DOHH2 (cell line): ENCODE results near the gene DNAJC5G.

ENCODE experiments used
- H3F3A ChIP-seq: fragments of 200-600 bp; sonication (generic), shearing (Covaris generic); 2 replicates; pipeline ENCODE4 v1.6.0; 2016; ENCODE audit warnings: antibody characterized with exemption, mild to moderate bottlenecking; ENCODE audit not compliant: control insufficient read depth, insufficient read depth
- H3K27ac ChIP-seq: fragments of 200-600 bp; sonication (generic); 2 replicates; pipeline ENCODE4 v1.5.1; 2014; ENCODE audit warnings: low read depth, mild to moderate bottlenecking, low read length, moderate library complexity
- H3K27me3 ChIP-seq: fragments of 200-600 bp; sonication (generic); 2 replicates; pipeline ENCODE4 v1.6.1; 2014; ENCODE audit warnings: mild to moderate bottlenecking, low read length, mixed read lengths; ENCODE audit not compliant: control insufficient read depth
- H3K36me3 ChIP-seq: fragments of 200-600 bp; sonication (generic); 2 replicates; pipeline ENCODE4 v1.6.1; 2014; ENCODE audit warnings: mild to moderate bottlenecking, low read length, moderate library complexity, mixed read lengths; ENCODE audit not compliant: control insufficient read depth
- H3K4me1 ChIP-seq: fragments of 200-600 bp; sonication (generic); 2 replicates; pipeline ENCODE4 v1.6.1; 2014; ENCODE audit warnings: mild to moderate bottlenecking, low read length, mixed read lengths; ENCODE audit not compliant: control insufficient read depth
- H3K4me2 ChIP-seq: fragments of 200-600 bp; sonication (generic); 2 replicates; pipeline ENCODE4 v1.6.0; 2014; ENCODE audit warnings: mild to moderate bottlenecking, low read length, moderate library complexity
- H3K4me3 ChIP-seq: fragments of 200-600 bp; sonication (generic); 2 replicates; pipeline ENCODE4 v1.5.1; 2014; ENCODE audit warnings: mild to moderate bottlenecking, low read length, mixed read lengths
- H3K79me2 ChIP-seq: fragments of 200-600 bp; sonication (generic); 2 replicates; pipeline ENCODE4 v1.6.1; 2014; ENCODE audit warnings: mild to moderate bottlenecking, low read length, mixed read lengths; ENCODE audit not compliant: control insufficient read depth
- H3K9me2 ChIP-seq: fragments of 200-600 bp; sonication (generic); replicated peaks from 2 replicates; pipeline ENCODE4 v1.6.1; 2014; ENCODE audit warnings: mild to moderate bottlenecking, low read length, mixed read lengths; ENCODE audit not compliant: control insufficient read depth
- H3K9me3 ChIP-seq: fragments of 200-600 bp; sonication (generic); 2 replicates; pipeline ENCODE4 v1.6.1; 2014; ENCODE audit warnings: antibody characterized with exemption, low read length, mixed read lengths; ENCODE audit not compliant: control insufficient read depth, insufficient read depth
- H4K20me1 ChIP-seq: fragments of 200-600 bp; sonication (generic); 2 replicates; pipeline ENCODE4 v1.6.0; 2014; ENCODE audit warnings: low read depth, mild to moderate bottlenecking, antibody characterized with exemption, low read length, moderate library complexity; ENCODE audit not compliant: control insufficient read depth, insufficient read depth
- EZH2phosphoT487 ChIP-seq: fragments of 200-600 bp; sonication (generic); IDR thresholded peaks from 2 replicates; pipeline ENCODE4 v1.6.1; 2017; ENCODE audit warnings: borderline replicate concordance, mild to moderate bottlenecking, antibody characterized with exemption, low read length, moderate library complexity, mixed read lengths
- TF ChIP-seq, protein P1 (sequence below): fragments of 200-600 bp; sonication (generic); IDR thresholded peaks from one replicate; pipeline ENCODE4 v1.5.1; 2014; ENCODE audit warnings: antibody characterized with exemption, mild to moderate bottlenecking, low read depth, low read length; ENCODE audit not compliant: poor library complexity, severe bottlenecking

Gene DNAJC5G, protein sequence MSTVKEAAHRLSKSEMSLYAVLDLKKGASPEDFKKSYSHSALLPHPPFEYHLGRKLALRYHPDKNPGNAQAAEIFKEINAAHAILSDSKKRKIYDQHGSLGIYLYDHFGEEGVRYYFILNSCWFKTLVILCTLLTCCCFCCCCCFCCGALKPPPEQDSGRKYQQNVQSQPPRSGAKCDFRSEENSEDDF

DNA sequence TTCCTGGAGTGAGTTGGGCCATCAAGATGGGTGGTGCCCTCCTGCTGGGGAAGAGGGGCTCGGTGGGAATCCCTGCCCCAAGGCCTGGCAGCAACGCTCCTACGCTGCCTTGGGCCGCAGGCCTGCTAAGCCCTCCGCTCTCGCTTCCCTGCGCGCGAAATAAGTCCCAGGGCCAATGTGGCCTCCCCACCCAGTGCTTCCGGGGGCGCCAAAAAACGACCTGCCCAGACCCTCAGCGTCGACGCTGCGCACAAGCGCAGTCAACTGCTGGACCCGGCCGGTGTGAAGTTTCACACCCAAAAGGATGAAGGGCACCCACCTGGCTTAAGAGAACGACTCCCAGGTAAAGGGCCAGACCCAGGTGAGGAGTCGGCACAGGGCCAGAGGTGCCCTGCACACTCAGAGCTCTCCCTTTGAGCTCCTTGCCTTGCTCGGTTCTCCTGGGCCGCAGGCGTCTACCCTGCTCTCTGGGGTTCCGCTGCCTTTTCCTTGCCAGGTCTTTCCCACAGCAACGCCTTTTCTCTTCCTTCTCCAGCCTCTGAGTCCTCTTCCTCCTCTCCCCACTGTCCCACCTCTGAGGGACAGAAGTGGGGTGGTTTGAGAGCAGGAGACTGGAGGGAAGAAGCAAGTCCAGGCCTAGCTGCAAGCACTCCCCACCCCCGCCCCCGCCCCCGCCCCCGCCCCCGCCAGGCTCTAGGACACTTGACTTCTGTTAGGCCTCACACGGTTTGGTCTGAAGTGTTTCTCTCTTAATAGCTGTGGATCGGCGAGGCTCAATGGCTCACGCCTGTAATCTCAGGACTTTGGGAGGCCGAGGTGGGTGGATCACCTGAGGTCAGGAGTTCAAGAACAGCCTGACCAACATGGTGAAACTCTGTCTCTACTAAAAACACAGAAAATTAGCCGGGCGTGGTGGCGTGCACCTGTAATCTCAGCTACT, at the start of gene DNAJC5G:
Gene DNAJC5G (plus strand): TSS at position 223 of the 940 bp plus-strand sequence. CDS start 1,296 bp downstream, outside the sequence.
- Histone ChIP-seq H3K4me3 (no peak within 1 kb of the TSS), H3K79me2 (no peaks in the 10 kb centered on the region), H3K27me3 (0 out of 2 replicates have a peak, but pooled peaks cover 2% of the 10 kb centered on the region), H3K9me2 (no peaks in the 10 kb centered on the region), H3K36me3 (no peaks in the 10 kb centered on the region), H3K4me2 (no peak within 1 kb of the TSS), H3K4me1 (peaks cover 17% of the 10 kb centered on the region), H3K9me3 (no peaks in the 10 kb centered on the region), H3K27ac (no peak within 1 kb of the TSS), H4K20me1 (no peaks in the 10 kb centered on the region), H3F3A (no peaks in the 10 kb centered on the region; the same call in 1 of the 2 replicates)
- no peak for TF ChIP-seq EZH2phosphoT487
- TF ChIP-seq, protein P1, sequence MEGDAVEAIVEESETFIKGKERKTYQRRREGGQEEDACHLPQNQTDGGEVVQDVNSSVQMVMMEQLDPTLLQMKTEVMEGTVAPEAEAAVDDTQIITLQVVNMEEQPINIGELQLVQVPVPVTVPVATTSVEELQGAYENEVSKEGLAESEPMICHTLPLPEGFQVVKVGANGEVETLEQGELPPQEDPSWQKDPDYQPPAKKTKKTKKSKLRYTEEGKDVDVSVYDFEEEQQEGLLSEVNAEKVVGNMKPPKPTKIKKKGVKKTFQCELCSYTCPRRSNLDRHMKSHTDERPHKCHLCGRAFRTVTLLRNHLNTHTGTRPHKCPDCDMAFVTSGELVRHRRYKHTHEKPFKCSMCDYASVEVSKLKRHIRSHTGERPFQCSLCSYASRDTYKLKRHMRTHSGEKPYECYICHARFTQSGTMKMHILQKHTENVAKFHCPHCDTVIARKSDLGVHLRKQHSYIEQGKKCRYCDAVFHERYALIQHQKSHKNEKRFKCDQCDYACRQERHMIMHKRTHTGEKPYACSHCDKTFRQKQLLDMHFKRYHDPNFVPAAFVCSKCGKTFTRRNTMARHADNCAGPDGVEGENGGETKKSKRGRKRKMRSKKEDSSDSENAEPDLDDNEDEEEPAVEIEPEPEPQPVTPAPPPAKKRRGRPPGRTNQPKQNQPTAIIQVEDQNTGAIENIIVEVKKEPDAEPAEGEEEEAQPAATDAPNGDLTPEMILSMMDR = no peak

DNA sequence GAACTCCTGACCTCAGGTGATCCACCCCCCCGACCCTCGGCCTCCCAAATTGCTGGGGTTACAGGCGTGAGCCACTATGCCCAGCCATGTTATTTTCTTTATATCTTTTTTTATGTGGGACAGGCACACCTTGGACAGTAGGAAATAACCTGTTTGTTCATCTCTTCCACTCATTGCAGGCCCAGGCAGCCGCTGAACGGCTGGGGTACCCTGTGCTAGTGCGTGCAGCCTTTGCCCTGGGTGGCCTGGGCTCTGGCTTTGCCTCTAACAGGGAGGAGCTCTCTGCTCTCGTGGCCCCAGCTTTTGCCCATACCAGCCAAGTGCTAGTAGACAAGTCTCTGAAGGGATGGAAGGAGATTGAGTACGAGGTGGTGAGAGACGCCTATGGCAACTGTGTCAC, 49.7 kb upstream of the DNAJC5G start:
- no peaks in the 10 kb centered on the region for H3K4me1 ChIP-seq
- no peak overlapping the region for H3K4me2 ChIP-seq
- no peaks in the 10 kb centered on the region for H3K9me3 ChIP-seq
- TF ChIP-seq, protein P1 = no peak
- no peak for TF ChIP-seq EZH2phosphoT487
- H3K4me3 ChIP-seq = no peak overlapping the region
- no peaks in the 10 kb centered on the region; the same call in 1 of the 2 replicates for H3K79me2 ChIP-seq
- H3F3A ChIP-seq = no peaks in the 10 kb centered on the region
- no peaks in the 10 kb centered on the region for H3K9me2 ChIP-seq
- no peaks in the 10 kb centered on the region for H3K27me3 ChIP-seq
- no peaks in the 10 kb centered on the region for H4K20me1 ChIP-seq
- no peak overlapping the region for H3K27ac ChIP-seq
- peaks cover 80% of the 10 kb centered on the region for H3K36me3 ChIP-seq

DNA sequence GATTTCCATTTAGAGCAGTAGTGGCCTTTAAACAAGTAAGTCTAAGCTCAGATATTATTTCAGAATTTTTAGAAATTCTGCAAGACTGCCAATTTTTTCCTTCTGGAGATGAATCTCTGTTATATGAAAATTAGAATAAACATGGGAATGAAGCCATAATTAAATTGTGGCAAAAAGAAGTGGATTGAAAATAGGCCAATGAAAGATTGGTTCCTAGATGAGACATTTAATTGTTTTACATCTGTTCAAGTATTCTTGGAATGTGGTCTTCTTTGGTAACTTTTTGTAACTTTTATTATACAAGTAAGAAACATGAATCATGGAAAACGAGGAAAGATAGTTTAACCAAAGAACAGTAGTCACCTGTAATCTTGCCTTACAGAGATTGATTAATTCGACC, 47.7 kb upstream of the DNAJC5G start:
- no peak overlapping the region for H3K4me2 ChIP-seq
- TF ChIP-seq, protein P1 = no peak
- TF ChIP-seq EZH2phosphoT487 = no peak
- no peaks in the 10 kb centered on the region for H3K79me2 ChIP-seq
- no peak overlapping the region for H3K4me3 ChIP-seq
- no peaks in the 10 kb centered on the region for H3K9me2 ChIP-seq
- no peaks in the 10 kb centered on the region for H3K27me3 ChIP-seq
- H3K27ac ChIP-seq = no peak overlapping the region
- H3K4me1 ChIP-seq = no peaks in the 10 kb centered on the region
- no peaks in the 10 kb centered on the region for H3F3A ChIP-seq
- no peaks in the 10 kb centered on the region for H3K9me3 ChIP-seq
- H3K36me3 ChIP-seq = peaks cover 81% of the 10 kb centered on the region
- no peaks in the 10 kb centered on the region for H4K20me1 ChIP-seq
